ENCODE measurements around the gene ARL10. TPM values are rescaled to one million over a fixed set of nuclear protein-coding genes. Genes with fewer than 3 reads are reported as not detected.

ARL10 gene
- total RNA-seq, 1 experiment from 2014 or later: 3.8 TPM

GRCh38 chr5:176427971-176428370, 62.7 kb downstream of the ARL10 start:
- BruUV-seq (replicated peaks): no TSS peak
- Mint-ChIP-seq H3K4me3 (ENCODE audit: low read depth, unreplicated experiment) (peak overlapping the region; percentile 14), H3K27ac (ENCODE audit: unreplicated experiment) (peak overlapping the region; percentile 35), H3K9me3 (ENCODE audit: low read depth, unreplicated experiment) (no peaks in the 10 kb centered on the region), H3K4me1 (ENCODE audit: low read depth, unreplicated experiment) (peaks cover 48% of the 10 kb centered on the region), H3K27me3 (ENCODE audit: unreplicated experiment) (no peaks in the 10 kb centered on the region), H3K36me3 (ENCODE audit: insufficient read depth, unreplicated experiment) (peaks cover 6% of the 10 kb centered on the region)
- TF ChIP-seq CTCF (IDR thresholded peaks at IDR 0.05; ENCODE audit: unreplicated experiment): no peak
- intact Hi-C loops (cut with micrococcal nuclease; ENCODE audit: unreplicated experiment): no loop called here
- no peak for DNase-seq
- CTCF ChIA-PET: interaction anchor here (0.5 to 1.5 kb wide), 4 partner anchors 11 to 668 kb away, joined by 3 to 4 read pairs (median 3); no protein-coding TSS in a partner anchor

DNA sequence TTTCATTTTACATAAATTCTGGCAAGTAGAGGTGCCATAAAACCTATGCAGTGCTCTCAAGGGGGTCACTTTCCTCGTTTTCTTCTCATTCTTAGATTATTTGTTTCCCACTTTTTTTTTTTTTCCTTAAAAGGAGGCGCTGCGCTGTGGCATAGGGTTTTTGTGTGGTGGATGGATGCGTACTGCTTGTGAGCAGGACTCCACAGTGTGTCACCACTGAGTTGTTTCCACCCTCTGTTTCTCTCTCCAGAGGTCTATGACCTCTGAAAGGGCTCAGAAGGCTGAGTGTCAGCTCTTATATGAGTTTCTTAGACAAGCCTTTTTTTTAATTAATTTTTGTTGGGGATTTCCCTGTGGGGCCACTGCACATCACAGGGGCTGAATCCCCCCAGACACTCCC, 64.7 kb downstream of the ARL10 start:
- CTCF ChIA-PET: no interaction called here
- Mint-ChIP-seq H3K4me3 (ENCODE audit: low read depth, unreplicated experiment) (no peak overlapping the region), H3K36me3 (ENCODE audit: insufficient read depth, unreplicated experiment) (peaks cover 6% of the 10 kb centered on the region), H3K27ac (ENCODE audit: unreplicated experiment) (no peak overlapping the region), H3K4me1 (ENCODE audit: low read depth, unreplicated experiment) (peaks cover 38% of the 10 kb centered on the region), H3K9me3 (ENCODE audit: low read depth, unreplicated experiment) (no peaks in the 10 kb centered on the region), H3K27me3 (ENCODE audit: unreplicated experiment) (no peaks in the 10 kb centered on the region)
- BruUV-seq (replicated peaks): no TSS peak
- no peak for TF ChIP-seq CTCF (IDR thresholded peaks at IDR 0.05; ENCODE audit: unreplicated experiment)
- intact Hi-C loops (cut with micrococcal nuclease; ENCODE audit: unreplicated experiment): no loop called here
- no peak for DNase-seq

Small RNA genes lying within 50 kb of the gene (microRNA-seq; reads per million reads assigned to microRNA genes)
- gene MIR1271: 3.9 reads per million, percentile 7 among the genes with 10 or more reads in this experiment

Other genes with a start within 250 kb of the ARL10 start
- 24.9 and 31.8 TPM in 2 replicates for gene SIMC1, start 127.1 kb upstream of the ARL10 start, total RNA-seq (2022)
- 75.8 and 79.0 TPM in 2 replicates for gene KIAA1191, start 3.7 kb upstream of the ARL10 start, total RNA-seq (2022)
- 84.5 and 88.5 TPM in 2 replicates for gene NOP16, start 23.1 kb downstream of the ARL10 start, total RNA-seq (2022)
- 72.5 and 72.6 TPM in 2 replicates for gene HIGD2A, start 23.3 kb downstream of the ARL10 start, total RNA-seq (2022)
- 104 and 116 TPM in 2 replicates for gene CLTB, start 51.1 kb downstream of the ARL10 start, total RNA-seq (2022)
- 68.9 and 73.6 TPM in 2 replicates for gene FAF2, start 82.9 kb downstream of the ARL10 start, total RNA-seq (2022)
- 76.9 and 82.3 TPM in 2 replicates for gene RNF44, start 171.9 kb downstream of the ARL10 start, total RNA-seq (2022)
- 7.8 and 13.3 TPM in 2 replicates for gene CDHR2, start 183.9 kb downstream of the ARL10 start, total RNA-seq (2022)
- 11.5 and 12.6 TPM in 2 replicates for gene GPRIN1, start 244.7 kb downstream of the ARL10 start, total RNA-seq (2022)